Right atrium auricular region (tissue), 2 donors: ENCODE measurements around the gene CNTN5. TPM values are rescaled to one million over a fixed set of nuclear protein-coding genes. Genes with fewer than 3 reads are reported as not detected.

Source experiments
- DNase-seq: peaks from one replicate; pipeline ENCODE4 v3.0.0-alpha.2; 2019; ENCODE audit warnings: low spot score
- H3K27ac ChIP-seq, 2 donors: fragments of 200-600 bp; sonication (generic); 1 replicate in 1 of 2; 2 replicates in 1 of 2; pipeline ENCODE4 v1.5.1; 2016 to 2019
- H3K27me3 ChIP-seq, 2 donors: fragments of 200-600 bp; sonication (generic); one replicate each; pipeline versions ENCODE4 v1.5.1 to v1.6.0; 2017 to 2019
- H3K36me3 ChIP-seq: fragments of 200-600 bp; sonication (generic); one replicate; pipeline ENCODE4 v1.5.1; 2016
- H3K4me1 ChIP-seq, 2 donors: fragments of 200-600 bp; sonication (generic); one replicate each; pipeline versions ENCODE4 v1.5.1 to v1.6.0; 2017 to 2019
- H3K4me3 ChIP-seq, 2 donors: fragments of 200-600 bp; sonication (generic); 1 replicate in 1 of 2; 2 replicates in 1 of 2; pipeline ENCODE4 v1.5.1; 2017 to 2019; ENCODE audit warnings: mild to moderate bottlenecking in 1 of 2, moderate library complexity in 1 of 2
- H3K9me3 ChIP-seq, 2 donors: fragments of 200-600 bp; sonication (generic); one replicate each; pipeline ENCODE4 v1.5.1; 2019
- CTCF ChIP-seq, 2 donors: fragments of 200-600 bp; sonication (generic); IDR thresholded peaks; one replicate each; pipeline ENCODE4 v1.5.1; 2019; ENCODE audit warnings: antibody characterized with exemption in 2 of 2
- total RNA-seq, 2 donors: library from RNA; depleted of rRNA; stranded (reverse); fragments of >200 nt; gene quantifications; one replicate each; pipeline ENCODE4 v1.1.0, GENCODE V29; 2016

The CNTN5 gene
- total RNA-seq, 2 donors from 2014 or later, result not detected

GRCh38 chr11:100329352-100329751 is 1308.6 kb downstream of the CNTN5 start:
- no peaks in the 10 kb centered on the region for H3K27me3 ChIP-seq
- H3K36me3 ChIP-seq, result no peaks in the 10 kb centered on the region
- TF ChIP-seq CTCF (IDR thresholded peaks at IDR 0.05), result no peak
- DNase-seq, result no peak
- H3K9me3 ChIP-seq, result no peaks in the 10 kb centered on the region
- no peak overlapping the region for H3K27ac ChIP-seq
- H3K4me1 ChIP-seq, result no peaks in the 10 kb centered on the region
- H3K4me3 ChIP-seq, result no peak overlapping the region

GRCh38 chr11:100336873-100337272 is 1316.1 kb downstream of the CNTN5 start:
- H3K27ac ChIP-seq, result no peak overlapping the region
- no peak overlapping the region for H3K4me3 ChIP-seq
- no peaks in the 10 kb centered on the region for H3K36me3 ChIP-seq
- H3K4me1 ChIP-seq, result peaks cover 0 to 9% of the 10 kb centered on the region in 2 donors
- DNase-seq, result no peak
- TF ChIP-seq CTCF (IDR thresholded peaks at IDR 0.05), result no peak
- no peaks in the 10 kb centered on the region for H3K9me3 ChIP-seq
- H3K27me3 ChIP-seq, result no peaks in the 10 kb centered on the region

GRCh38 chr11:100338144-100338840 is 1317.5 kb downstream of the CNTN5 start:
- no peak overlapping the region for H3K4me3 ChIP-seq
- H3K27me3 ChIP-seq, result no peaks in the 10 kb centered on the region
- no peak overlapping the region for H3K27ac ChIP-seq
- H3K4me1 ChIP-seq, result peaks cover 0 to 9% of the 10 kb centered on the region in 2 donors
- no peaks in the 10 kb centered on the region for H3K36me3 ChIP-seq
- no peaks in the 10 kb centered on the region for H3K9me3 ChIP-seq
- no peak for DNase-seq
- TF ChIP-seq CTCF (IDR thresholded peaks at IDR 0.05), result no peak

GRCh38 chr11:100340466-100341319 is 1319.9 kb downstream of the CNTN5 start:
- H3K36me3 ChIP-seq, result no peaks in the 10 kb centered on the region
- no peak for DNase-seq
- peaks cover 0 to 9% of the 10 kb centered on the region in 2 donors for H3K4me1 ChIP-seq
- H3K4me3 ChIP-seq, result no peak overlapping the region
- H3K27ac ChIP-seq, result no peak overlapping the region
- no peaks in the 10 kb centered on the region for H3K27me3 ChIP-seq
- TF ChIP-seq CTCF (IDR thresholded peaks at IDR 0.05), result no peak
- no peaks in the 10 kb centered on the region for H3K9me3 ChIP-seq

GRCh38 chr11:100353083-100353482 is 1332.3 kb downstream of the CNTN5 start:
- H3K4me1 ChIP-seq, result no peaks in the 10 kb centered on the region

More at GRCh38 chr11:100353083-100353482, 1332.3 kb downstream of the CNTN5 start:
- no peaks in the 10 kb centered on the region for H3K9me3 ChIP-seq
- DNase-seq, result no peak
- H3K27ac ChIP-seq, result no peak overlapping the region
- no peak overlapping the region for H3K4me3 ChIP-seq
- no peaks in the 10 kb centered on the region for H3K27me3 ChIP-seq
- no peaks in the 10 kb centered on the region for H3K36me3 ChIP-seq
- no peak for TF ChIP-seq CTCF (IDR thresholded peaks at IDR 0.05)
